ENCODE data around the gene GMPPA. TPM values are rescaled to one million over a fixed set of nuclear protein-coding genes. Genes with fewer than 3 reads are reported as not detected.

Gene GMPPA
- total RNA-seq, 1 experiment from 2014 or later, result 78.1 TPM

DNA sequence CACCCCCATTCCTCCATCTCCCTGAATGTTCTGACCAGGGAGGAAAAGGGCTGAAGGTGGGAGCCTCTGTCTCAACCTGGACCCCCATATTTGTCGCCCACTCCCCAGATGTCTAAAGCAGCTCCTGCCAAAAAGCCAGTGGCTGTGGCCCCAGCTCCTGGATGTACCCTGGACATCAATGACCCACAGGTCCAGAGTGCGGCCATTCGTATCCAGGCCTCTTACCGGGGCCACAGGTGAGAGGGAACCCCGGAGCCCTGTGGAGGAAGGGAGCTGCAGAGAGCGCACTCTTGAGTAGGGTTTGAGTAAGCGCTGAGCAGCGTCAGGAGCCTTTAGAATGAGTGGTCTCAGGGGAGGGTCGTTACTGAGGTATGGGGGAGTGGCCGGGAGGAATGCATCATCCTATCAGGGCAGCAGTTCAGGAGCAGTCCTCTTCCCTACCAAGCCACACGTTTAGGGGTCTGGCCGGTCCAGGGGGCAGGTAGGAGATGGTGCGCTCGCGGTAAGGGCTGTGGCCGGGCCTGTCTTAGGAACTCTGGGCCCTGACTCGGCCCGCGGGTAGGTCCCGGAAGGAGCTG is 2.4 kb upstream of the GMPPA start:
- H3K36me3 ChIP-seq (ENCODE audit: low read depth, low read length), result no peaks in the 10 kb centered on the region
- no peak for DNase-seq
- H3K27ac ChIP-seq (ENCODE audit: low read length), result no peak overlapping the region
- ChIA-PET CTCF (interaction anchor here (0.7 to 2.4 kb wide), 5 partner anchors 12 to 34 kb away, joined by 3 to 47 read pairs (median 12); no protein-coding TSS in a partner anchor), POLR2A (ENCODE audit: unreplicated experiment) (no interaction called here)
- no peaks in the 10 kb centered on the region for H3K27me3 ChIP-seq (ENCODE audit: low read length)
- no peaks in the 10 kb centered on the region for H3K9me2 ChIP-seq (replicated peaks; ENCODE audit: low read length)
- ATAC-seq, result no peak
- no peak for TF ChIP-seq EZH2 (IDR thresholded peaks at IDR 0.05; ENCODE audit: low read length, unreplicated experiment)
- TF ChIP-seq EZH2phosphoT487 (IDR thresholded peaks at IDR 0.05; ENCODE audit: borderline replicate concordance, low read length), result no peak
- TF ChIP-seq, protein P1, sequence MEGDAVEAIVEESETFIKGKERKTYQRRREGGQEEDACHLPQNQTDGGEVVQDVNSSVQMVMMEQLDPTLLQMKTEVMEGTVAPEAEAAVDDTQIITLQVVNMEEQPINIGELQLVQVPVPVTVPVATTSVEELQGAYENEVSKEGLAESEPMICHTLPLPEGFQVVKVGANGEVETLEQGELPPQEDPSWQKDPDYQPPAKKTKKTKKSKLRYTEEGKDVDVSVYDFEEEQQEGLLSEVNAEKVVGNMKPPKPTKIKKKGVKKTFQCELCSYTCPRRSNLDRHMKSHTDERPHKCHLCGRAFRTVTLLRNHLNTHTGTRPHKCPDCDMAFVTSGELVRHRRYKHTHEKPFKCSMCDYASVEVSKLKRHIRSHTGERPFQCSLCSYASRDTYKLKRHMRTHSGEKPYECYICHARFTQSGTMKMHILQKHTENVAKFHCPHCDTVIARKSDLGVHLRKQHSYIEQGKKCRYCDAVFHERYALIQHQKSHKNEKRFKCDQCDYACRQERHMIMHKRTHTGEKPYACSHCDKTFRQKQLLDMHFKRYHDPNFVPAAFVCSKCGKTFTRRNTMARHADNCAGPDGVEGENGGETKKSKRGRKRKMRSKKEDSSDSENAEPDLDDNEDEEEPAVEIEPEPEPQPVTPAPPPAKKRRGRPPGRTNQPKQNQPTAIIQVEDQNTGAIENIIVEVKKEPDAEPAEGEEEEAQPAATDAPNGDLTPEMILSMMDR (conservative IDR thresholded peaks at IDR 0.05; ENCODE audit: low read depth, low read length), result no peak
- H3K79me2 ChIP-seq (ENCODE audit: low read length), result peaks cover 16% of the 10 kb centered on the region
- peaks cover 21% of the 10 kb centered on the region for H3K4me1 ChIP-seq (ENCODE audit: insufficient read depth, low read length)
- H3K9ac ChIP-seq (ENCODE audit: low read length), result no peak overlapping the region
- H3F3A ChIP-seq (ENCODE audit: low read length, unreplicated experiment), result no peaks in the 10 kb centered on the region
- H3K4me2 ChIP-seq (ENCODE audit: low read length), result no peak overlapping the region
- no peak overlapping the region for H3K4me3 ChIP-seq (ENCODE audit: low read length)
- BruUV-seq (replicated peaks), result no TSS peak
- H4K20me1 ChIP-seq (ENCODE audit: low read length), result no peaks in the 10 kb centered on the region
- no peak overlapping the region for H2AFZ ChIP-seq (ENCODE audit: low read length)
- H3K9me3 ChIP-seq (ENCODE audit: low read length), result no peaks in the 10 kb centered on the region
- intact Hi-C loops (cut with micrococcal nuclease), result loop anchor here (5.0 kb wide), 1 partner anchor 109 kb away; the partner anchor contains the start of gene DNPEP

DNA sequence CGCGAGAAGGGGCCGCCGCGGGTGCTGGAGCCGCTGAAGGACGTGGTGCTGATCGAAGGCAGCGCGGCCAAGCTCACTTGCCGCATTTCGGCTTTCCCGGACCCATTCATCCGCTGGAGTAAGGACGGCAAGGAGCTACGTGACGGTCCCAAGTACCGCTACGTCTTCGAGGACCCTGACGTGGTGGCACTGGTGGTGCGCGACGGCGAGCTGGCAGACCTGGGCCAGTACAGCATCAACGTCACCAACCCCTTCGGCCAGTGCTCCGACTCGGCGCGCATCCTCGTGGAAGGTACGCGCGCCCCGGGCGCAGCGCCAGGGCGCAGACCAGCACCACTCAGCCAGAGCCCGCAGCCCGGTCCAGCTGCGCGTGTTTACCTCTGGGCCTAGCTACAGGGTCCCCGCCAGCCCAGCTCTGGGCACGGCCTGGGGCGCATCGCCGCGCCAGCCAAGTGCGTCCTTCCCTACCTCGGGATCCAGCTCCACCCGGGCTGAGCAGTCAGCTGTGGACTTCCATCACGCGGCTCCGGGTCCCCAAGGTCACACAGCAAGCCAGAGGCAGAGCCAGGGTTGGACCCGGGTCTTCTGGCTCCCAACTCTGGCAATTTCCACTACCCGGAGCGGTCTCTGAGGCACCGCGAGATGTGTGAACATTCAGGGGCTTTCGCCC is 1.7 kb upstream of the GMPPA start:
- H3K4me2 ChIP-seq (ENCODE audit: low read length), result peak overlapping the region; percentile 95
- intact Hi-C loops (cut with micrococcal nuclease), result loop anchor here (5.0 kb wide), 1 partner anchor 110 kb away; the partner anchor contains the start of gene DNPEP
- CTCF ChIA-PET, result no interaction called here

More for the DNA sequence above, 1.7 kb upstream of the GMPPA start:
- DNase-seq (no peak), ATAC-seq (no peak)
- Histone ChIP-seq H3K9ac (ENCODE audit: low read length) (no peak overlapping the region), H3K4me3 (ENCODE audit: low read length) (peak overlapping the region; percentile 85; the same call in 1 of the 2 replicates), H3K9me2 (replicated peaks; ENCODE audit: low read length) (no peaks in the 10 kb centered on the region), H3F3A (ENCODE audit: low read length, unreplicated experiment) (no peaks in the 10 kb centered on the region), H4K20me1 (ENCODE audit: low read length) (no peaks in the 10 kb centered on the region), H3K4me1 (ENCODE audit: insufficient read depth, low read length) (peaks cover 21% of the 10 kb centered on the region), H3K27ac (ENCODE audit: low read length) (no peak overlapping the region), H2AFZ (ENCODE audit: low read length) (peak overlapping the region; percentile 96), H3K27me3 (ENCODE audit: low read length) (no peaks in the 10 kb centered on the region), H3K9me3 (ENCODE audit: low read length) (no peaks in the 10 kb centered on the region), H3K36me3 (ENCODE audit: low read depth, low read length) (no peaks in the 10 kb centered on the region), H3K79me2 (ENCODE audit: low read length) (peaks cover 16% of the 10 kb centered on the region)
- TF ChIP-seq EZH2 (IDR thresholded peaks at IDR 0.05; ENCODE audit: low read length, unreplicated experiment) (no peak), EZH2phosphoT487 (IDR thresholded peaks at IDR 0.05; ENCODE audit: borderline replicate concordance, low read length) (no peak)
- TF ChIP-seq, protein P1 (conservative IDR thresholded peaks at IDR 0.05; ENCODE audit: low read depth, low read length), result no peak
- BruUV-seq (replicated peaks), result no TSS peak
- POLR2A ChIA-PET (ENCODE audit: unreplicated experiment), result interaction anchor here (0.9 kb wide), 2 partner anchors 44 to 109 kb away, joined by 4 to 14 read pairs; partner anchors contain the start of gene DNPEP

All from PC-3 (cell line).